ENCODE results near the gene ABCC8.

DNA sequence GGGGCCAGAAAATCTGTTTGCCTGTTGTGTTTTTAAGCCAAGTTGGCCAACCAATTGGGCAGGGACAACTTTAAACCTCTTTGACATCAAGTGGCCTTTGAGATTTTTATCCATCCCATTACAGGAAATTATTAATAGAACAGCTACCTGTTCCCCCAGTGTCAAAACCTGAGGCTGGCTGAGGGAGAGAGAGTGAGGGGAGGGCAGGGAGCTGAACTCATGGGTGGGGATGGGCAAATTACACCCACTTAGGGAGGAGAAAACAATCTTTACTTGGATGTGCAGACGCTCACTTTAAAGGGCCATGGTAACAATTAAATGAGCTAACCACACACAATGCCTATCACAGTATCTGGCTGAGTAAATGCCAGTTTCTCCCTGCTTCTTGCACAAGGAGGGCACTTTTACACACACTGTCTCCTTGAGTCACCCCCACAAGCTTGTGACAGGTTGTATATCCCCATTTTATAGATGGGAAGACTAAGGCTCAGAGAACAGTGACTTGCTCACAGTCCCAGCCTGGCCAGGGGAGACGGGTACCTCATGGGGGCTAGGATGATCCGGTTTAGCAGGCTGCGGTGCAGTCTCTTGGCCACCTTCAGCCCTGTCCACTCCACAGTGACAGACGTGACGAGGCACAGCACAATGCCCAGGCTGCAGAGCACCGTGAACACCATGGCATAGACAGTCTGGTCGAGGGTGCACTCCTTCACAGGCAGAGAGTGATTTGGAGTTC is 70.4 kb downstream of the ABCC8 start:
- TF ChIP-seq EZH2 (IDR thresholded peaks at IDR 0.05; ENCODE audit: borderline replicate concordance, low read depth, low read length, severe bottlenecking), result no peak
- TF ChIP-seq CTCF (IDR thresholded peaks at IDR 0.05; ENCODE audit: extremely low read depth in 1 of 2, insufficient read depth in 1 of 2, low read depth in 1 of 2, low read length in 2 of 2), result no peak
- no peak for TF ChIP-seq GATA2 (IDR thresholded peaks at IDR 0.05; ENCODE audit: insufficient read depth, insufficient read length, low read depth, low read length)
- TF ChIP-seq POLR2A (IDR thresholded peaks at IDR 0.05; ENCODE audit: low read depth, low read length), result no peak

Measured in endothelial cell of umbilical vein (primary cell).